ENCODE data around the gene CNDP2.
"Not testable (repeated sequence)": the region's sequence is repeated elsewhere in the genome, so short reads cannot be mapped to it uniquely, and the experiment has no call there.

CNDP2 gene

GRCh38 chr18:74500372-74500771, 4.2 kb downstream of the CNDP2 start:
- DNase-seq (ENCODE audit: low read depth in 2 of 2) = no peak

GRCh38 chr18:74500774-74501173, 4.6 kb downstream of the CNDP2 start:
- DNase-seq (ENCODE audit: low read depth in 2 of 2) = not testable (repeated sequence)

GRCh38 chr18:74501386-74501785, 5.2 kb downstream of the CNDP2 start:
- DNase-seq (ENCODE audit: low read depth in 2 of 2) = no peak

- DNase-seq (ENCODE audit: low read depth in 2 of 2) = no peak
Measured at GRCh38 chr18:74503137-74503536, 7.0 kb downstream of the CNDP2 start.

GRCh38 chr18:74505776-74506175, 9.6 kb downstream of the CNDP2 start:
- DNase-seq (ENCODE audit: low read depth in 2 of 2) = no peak

- DNase-seq (ENCODE audit: low read depth in 2 of 2) = no peak
Measured at GRCh38 chr18:74506448-74507084, 10.4 kb downstream of the CNDP2 start.

GRCh38 chr18:74507097-74507881, 11.1 kb downstream of the CNDP2 start:
- DNase-seq (ENCODE audit: low read depth in 2 of 2) = no peak

GRCh38 chr18:74507927-74508326, 11.8 kb downstream of the CNDP2 start:
- no peak for DNase-seq (ENCODE audit: low read depth in 2 of 2)

GRCh38 chr18:74508366-74508765, 12.2 kb downstream of the CNDP2 start:
- no peak for DNase-seq (ENCODE audit: low read depth in 2 of 2)

- DNase-seq (ENCODE audit: low read depth in 2 of 2) = no peak
Measured at GRCh38 chr18:74508821-74509225, 12.7 kb downstream of the CNDP2 start.

GRCh38 chr18:74509856-74510769, 13.9 kb downstream of the CNDP2 start:
- no peak for DNase-seq (ENCODE audit: low read depth in 2 of 2)

- DNase-seq (ENCODE audit: low read depth in 2 of 2) = no peak
Measured at GRCh38 chr18:74510770-74511095, 14.6 kb downstream of the CNDP2 start.

- DNase-seq (ENCODE audit: low read depth in 2 of 2) = no peak
Measured at GRCh38 chr18:74511823-74512222, 15.7 kb downstream of the CNDP2 start.

GRCh38 chr18:74512321-74513053, 16.3 kb downstream of the CNDP2 start:
- DNase-seq (ENCODE audit: low read depth in 2 of 2) = no peak

- no peak for DNase-seq (ENCODE audit: low read depth in 2 of 2)
Measured at GRCh38 chr18:74513149-74513882, 17.2 kb downstream of the CNDP2 start.

- DNase-seq (ENCODE audit: low read depth in 2 of 2) = no peak
Measured at GRCh38 chr18:74513883-74514205, 17.7 kb downstream of the CNDP2 start.

GRCh38 chr18:74514860-74515495, 18.8 kb downstream of the CNDP2 start:
- no peak for DNase-seq (ENCODE audit: low read depth in 2 of 2)

- DNase-seq (ENCODE audit: low read depth in 2 of 2) = no peak
Measured at GRCh38 chr18:74515620-74516231, 19.6 kb downstream of the CNDP2 start.

GRCh38 chr18:74516271-74517235, 20.4 kb downstream of the CNDP2 start:
- no peak for DNase-seq (ENCODE audit: low read depth in 2 of 2)
